Endothelial cell of umbilical vein (primary cell): Measurements from ENCODE around the gene GABRR3. TPM values are rescaled to one million over a fixed set of nuclear protein-coding genes. Genes with fewer than 3 reads are reported as not detected.

Source experiments
- BruUV-seq: library from RNA; stranded (reverse); fragments of 400-500 nt; replicated peaks from 2 replicates; lab custom pipeline; 2021; lab: Mats Ljungman, UMichigan
- CTCF ChIA-PET: fragments of 300-600, 350-600 bp; sonication (Branson Sonifier 250); formaldehyde crosslinking; loops from one replicate; lab custom pipeline; 2021; ENCODE audit warnings: antibody characterized with exemption, inconsistent platforms; lab: Charles Lee
- POLR2A ChIA-PET: fragments of 300-600, 350-600 bp; sonication (Branson Sonifier 250); formaldehyde crosslinking; loops from one replicate; lab custom pipeline; 2021; ENCODE audit warnings: antibody characterized with exemption, inconsistent platforms; lab: Charles Lee
- DNase-seq: peaks from one replicate; pipeline ENCODE4 v3.0.0-alpha.2; 2011; ENCODE audit warnings: low read depth, low spot score
- FAIRE-seq: peaks from 2 replicates; lab custom pipeline; 2011; peaks lifted over from hg19 to GRCh38; lab: Jason Lieb, UNC
- H2AFZ ChIP-seq: 2 replicates; pipeline ENCODE4 v1.6.0; 2012; ENCODE audit warnings: low read depth, low read length, control low read depth, inconsistent platforms
- H3K27ac ChIP-seq: 2 replicates; pipeline ENCODE4 v1.5.1; 2011; ENCODE audit warnings: low read depth, mild to moderate bottlenecking, control low read depth, low read length, moderate library complexity; ENCODE audit not compliant: insufficient read depth
- H3K27me3 ChIP-seq, 2 experiments: 2 replicates each; pipeline versions ENCODE4 v1.6.0 to v1.6.1; 2011; ENCODE audit warnings: low read length in 2 of 2, mixed read lengths in 1 of 2; ENCODE audit not compliant: control insufficient read depth in 2 of 2, insufficient read depth in 2 of 2
- H3K36me3 ChIP-seq, 2 experiments: 2 replicates in 1 of 2; 3 replicates in 1 of 2; pipeline ENCODE4 v1.5.1; 2011; ENCODE audit warnings: low read length in 2 of 2, mild to moderate bottlenecking in 1 of 2, moderate library complexity in 1 of 2; ENCODE audit not compliant: control insufficient read depth in 2 of 2, insufficient read depth in 2 of 2; ENCODE audit errors: extremely low read depth in 1 of 2
- H3K4me1 ChIP-seq: 3 replicates; pipeline ENCODE4 v1.5.1; 2011; ENCODE audit warnings: mild to moderate bottlenecking, low read length; ENCODE audit not compliant: control insufficient read depth, insufficient read depth; ENCODE audit errors: extremely low read depth
- H3K4me2 ChIP-seq: 2 replicates; pipeline ENCODE4 v1.6.1; 2011; ENCODE audit warnings: low read length, control low read depth, mixed read lengths; ENCODE audit not compliant: insufficient read depth
- H3K4me3 ChIP-seq, 3 experiments: fragments of 200-600 bp in 1 of 3; sonication (generic), shearing (Covaris generic) in 1 of 3; replicated peaks in 1 of 3; 2 replicates each; pipeline ENCODE4 v1.5.1; 2011 to 2016; ENCODE audit warnings: control low read depth in 3 of 3, low read length in 3 of 3, mild to moderate bottlenecking in 2 of 3, inconsistent platforms in 1 of 3, low read depth in 1 of 3, moderate library complexity in 1 of 3; ENCODE audit not compliant: insufficient read depth in 1 of 3
- H3K79me2 ChIP-seq: 2 replicates; pipeline ENCODE4 v1.6.0; 2012; ENCODE audit warnings: low read length, inconsistent platforms; ENCODE audit not compliant: control insufficient read depth, insufficient read depth
- H3K9ac ChIP-seq: replicated peaks from 2 replicates; pipeline ENCODE3; 2011; ENCODE audit warnings: low read length, control low read depth; ENCODE audit not compliant: insufficient read depth; ENCODE audit errors: extremely low read depth
- H3K9me1 ChIP-seq: replicated peaks from 3 replicates; pipeline ENCODE4 v1.6.0; 2011; ENCODE audit warnings: mild to moderate bottlenecking, low read length; ENCODE audit not compliant: control insufficient read depth, insufficient read depth; ENCODE audit errors: extremely low read depth
- H3K9me3 ChIP-seq: replicated peaks from 2 replicates; pipeline ENCODE4 v1.5.1; 2012; ENCODE audit warnings: low read length, inconsistent platforms; ENCODE audit not compliant: control insufficient read depth, insufficient read depth
- H4K20me1 ChIP-seq: replicated peaks from 2 replicates; pipeline ENCODE3; 2011; ENCODE audit warnings: mild to moderate bottlenecking, low read length; ENCODE audit not compliant: control insufficient read depth, insufficient read depth; ENCODE audit errors: extremely low read depth
- EZH2 ChIP-seq: IDR thresholded peaks from 2 replicates; pipeline ENCODE4 v1.6.1; 2012; ENCODE audit warnings: borderline replicate concordance, low read depth, mild to moderate bottlenecking, moderate library complexity, low read length, inconsistent platforms; ENCODE audit not compliant: severe bottlenecking
- FOS ChIP-seq: IDR thresholded peaks from 2 replicates; pipeline ENCODE4 v1.6.1; 2011; ENCODE audit warnings: mild to moderate bottlenecking, low read length, moderate library complexity, borderline replicate concordance; ENCODE audit not compliant: insufficient read depth
- JUN ChIP-seq: IDR thresholded peaks from 2 replicates; pipeline ENCODE4 v1.6.1; 2011; ENCODE audit warnings: borderline replicate concordance, low read depth; ENCODE audit not compliant: insufficient read length, insufficient read depth
- MYC ChIP-seq: IDR thresholded peaks from one replicate; pipeline ENCODE4 v1.6.1; 2011; ENCODE audit warnings: mild to moderate bottlenecking, low read depth, low read length
- POLR2A ChIP-seq: IDR thresholded peaks from 2 replicates; pipeline ENCODE4 v1.6.1; 2012; ENCODE audit warnings: low read depth, mild to moderate bottlenecking, control low read depth, low read length
- dilution Hi-C: fragments of 300-500 bp; cut with MboI; formaldehyde crosslinking; loops from one replicate; pipeline ENCODE4 v1.15.0; 2019; ENCODE audit warnings: low sequenced_read_pairs; ENCODE audit not compliant: extremely low pct_ligation_motif_present
- intact Hi-C: fragments of 100-400 bp; cut with micrococcal nuclease; formaldehyde crosslinking; loops from one replicate; pipeline ENCODE4 v1.10.0; 2022
- polyA plus RNA-seq, 4 experiments: library from polyadenylated mRNA; depleted of rRNA in 3 of 4; stranded (reverse) in 3 of 4; unstranded in 1 of 4; fragments of >200 nt; gene quantifications; 2 replicates each; pipeline versions ENCODE4 v1.2.1 to v1.2.3, GENCODE V29; 2011 to 2012; ENCODE audit warnings: missing spikeins in 1 of 4
- total RNA-seq: library from RNA; stranded (reverse); gene quantifications from 2 replicates; pipeline ENCODE4 v1.2.3, GENCODE V29; 2021

GABRR3 gene
- total and polyA plus RNA-seq, 2 donors (not counting 3 experiments of a cell fraction or from before 2014, with no cell fraction given): not detected

DNA sequence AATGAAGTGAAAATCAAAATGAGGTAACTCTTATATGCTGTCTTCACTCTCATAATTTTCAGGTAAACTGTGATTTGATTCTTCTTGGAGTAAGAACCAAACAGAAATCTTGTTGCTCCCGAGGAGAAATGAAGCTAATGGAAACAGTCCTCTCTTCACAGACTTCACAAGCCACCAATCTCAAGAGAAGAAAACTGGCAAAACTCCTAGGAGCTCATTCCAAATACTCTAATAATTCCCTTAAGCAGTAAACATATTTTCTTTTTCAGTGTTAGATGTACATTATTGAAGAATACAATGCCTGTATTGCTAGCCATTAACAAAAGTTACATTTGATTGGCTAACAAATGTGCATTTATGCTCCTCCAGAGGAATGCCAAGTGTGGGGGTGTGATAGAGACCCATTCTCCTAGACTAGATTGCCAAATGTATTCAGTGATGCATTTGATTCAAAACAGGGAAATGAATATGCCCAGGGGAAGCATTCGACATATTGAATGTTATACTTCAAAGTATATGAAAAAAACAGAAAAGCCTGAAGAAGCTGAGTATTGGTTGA lies 51.1 kb downstream of the GABRR3 start:
- intact Hi-C loops (no loop called here), dilution Hi-C loops (no loop called here)
- no peaks in the 10 kb centered on the region for H3K9me1 ChIP-seq
- TF ChIP-seq JUN (no peak), MYC (no peak), EZH2 (no peak), FOS (no peak)
- no TSS peak for BruUV-seq
- no peak overlapping the region for H2AFZ ChIP-seq
- ChIA-PET POLR2A (no interaction called here), CTCF (interaction anchor here (0.8 to 1.9 kb wide), 8 partner anchors 9 to 171 kb away, joined by 3 to 13 read pairs (median 3); no protein-coding TSS in a partner anchor)
- H3K9ac ChIP-seq: no peak overlapping the region
- no peak overlapping the region for H3K4me3 ChIP-seq
- FAIRE-seq (no peak), DNase-seq (no peak)
- H3K9me3 ChIP-seq: no peaks in the 10 kb centered on the region
- peaks cover 4% of the 10 kb centered on the region for H3K4me1 ChIP-seq
- H3K79me2 ChIP-seq: no peaks in the 10 kb centered on the region
- no peak overlapping the region for H3K27ac ChIP-seq
- no peaks in the 10 kb centered on the region for H3K36me3 ChIP-seq
- H3K27me3 ChIP-seq: peaks cover 2 to 5% of the 10 kb centered on the region in 2 experiments
- H3K4me2 ChIP-seq: no peak overlapping the region
- H4K20me1 ChIP-seq: no peaks in the 10 kb centered on the region

DNA sequence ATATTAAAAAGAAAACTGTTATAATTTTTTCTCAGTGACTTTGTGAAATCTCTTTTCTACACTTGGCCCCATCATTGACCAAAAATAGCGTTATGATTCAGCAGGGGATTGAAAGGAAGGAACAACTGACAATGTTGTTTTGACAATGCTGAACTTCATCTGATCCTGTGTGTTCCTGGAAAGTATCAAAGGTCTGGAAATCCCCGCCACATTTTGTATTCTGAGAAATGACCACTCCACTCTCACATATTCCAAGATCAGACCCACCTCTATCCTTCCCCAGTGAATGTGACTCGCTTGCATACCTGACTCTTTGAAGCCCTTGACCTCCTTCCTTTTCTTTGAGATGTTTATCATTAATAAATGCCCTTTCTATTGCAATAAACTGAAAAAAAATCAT lies 53.2 kb downstream of the GABRR3 start:
- Histone ChIP-seq H4K20me1 (no peaks in the 10 kb centered on the region), H3K4me2 (no peak overlapping the region), H3K4me1 (peaks cover 4% of the 10 kb centered on the region), H3K79me2 (no peaks in the 10 kb centered on the region), H3K9me3 (no peaks in the 10 kb centered on the region), H3K27me3 (peaks cover 4 to 12% of the 10 kb centered on the region in 2 experiments), H3K36me3 (no peaks in the 10 kb centered on the region), H3K9ac (no peak overlapping the region), H3K9me1 (no peaks in the 10 kb centered on the region), H2AFZ (no peak overlapping the region), H3K27ac (no peak overlapping the region), H3K4me3 (no peak overlapping the region)
- intact Hi-C loops: no loop called here
- BruUV-seq: no TSS peak
- CTCF ChIA-PET: no interaction called here
- TF ChIP-seq MYC (no peak), POLR2A (no peak), JUN (peak; percentile 54)
- dilution Hi-C loops: no loop called here
- DNase-seq (peak; percentile 64), FAIRE-seq (peak; percentile 68)
- POLR2A ChIA-PET: no interaction called here
